PC-9 (cell line): ENCODE data around the gene KRT4. TPM values are rescaled to one million over a fixed set of nuclear protein-coding genes. Genes with fewer than 3 reads are reported as not detected.

ENCODE experiments used
- BruUV-seq: library from RNA; stranded (reverse); fragments of 400-500 nt; replicated peaks from 2 replicates; lab custom pipeline; 2021; lab: Mats Ljungman, UMichigan
- CTCF ChIA-PET: fragments of 300-600 bp; sonication (Branson Sonifier 250); formaldehyde crosslinking; loops from one replicate; lab custom pipeline; 2022; ENCODE audit warnings: antibody characterized with exemption; lab: Charles Lee
- POLR2A ChIA-PET: fragments of 300-600 bp; sonication (Branson Sonifier 250); formaldehyde crosslinking; loops from one replicate; lab custom pipeline; 2022; ENCODE audit warnings: antibody characterized with exemption; ENCODE audit not compliant: unreplicated experiment; lab: Charles Lee
- DNase-seq, 2 experiments: peaks; one replicate each; pipeline versions ENCODE4 v3.0.0 to v3.0.0-alpha.2; 2015 to 2022; ENCODE audit warnings: mixed read lengths in 1 of 2
- H2AFZ ChIP-seq: fragments of 200-600 bp; sonication (generic); 2 replicates; pipeline ENCODE4 v1.8.1; 2017; ENCODE audit warnings: antibody characterized with exemption
- H3F3A ChIP-seq: fragments of 200-600 bp; sonication (generic); 2 replicates; pipeline ENCODE4 v1.8.1; 2017; ENCODE audit warnings: antibody characterized with exemption, mild to moderate bottlenecking, low read depth; ENCODE audit not compliant: insufficient read depth
- H3K27ac ChIP-seq: fragments of 200-600 bp; sonication (generic); 2 replicates; pipeline ENCODE4 v1.6.1; 2016; ENCODE audit warnings: mixed run types
- H3K27me3 ChIP-seq: fragments of 200-600 bp; sonication (generic); 2 replicates; pipeline ENCODE4 v1.6.1; 2016; ENCODE audit warnings: low read depth, mixed run types; ENCODE audit not compliant: insufficient read depth
- H3K36me3 ChIP-seq: fragments of 200-600 bp; sonication (generic); 2 replicates; pipeline ENCODE4 v1.6.1; 2016; ENCODE audit warnings: low read depth, mixed run types
- H3K4me1 ChIP-seq: fragments of 200-600 bp; sonication (generic); replicated peaks from 2 replicates; pipeline ENCODE4 v1.6.1; 2016; ENCODE audit warnings: mixed run types; ENCODE audit not compliant: insufficient read depth
- H3K4me2 ChIP-seq: fragments of 200-600 bp; sonication (generic); 2 replicates; pipeline ENCODE4 v1.6.1; 2017; ENCODE audit warnings: mixed run types
- H3K4me3 ChIP-seq: fragments of 200-600 bp; sonication (generic); 2 replicates; pipeline ENCODE4 v1.6.1; 2016; ENCODE audit warnings: mixed run types
- H3K79me2 ChIP-seq: fragments of 200-600 bp; sonication (generic); 2 replicates; pipeline ENCODE4 v1.6.1; 2017; ENCODE audit warnings: low read depth, mixed run types
- H3K9me2 ChIP-seq: fragments of 200-600 bp; sonication (generic); 2 replicates; pipeline ENCODE4 v1.8.1; 2017; ENCODE audit warnings: mild to moderate bottlenecking; ENCODE audit not compliant: insufficient read depth
- H3K9me3 ChIP-seq: fragments of 200-600 bp; sonication (generic); 2 replicates; pipeline ENCODE4 v1.8.1; 2016; ENCODE audit warnings: low read depth; ENCODE audit not compliant: insufficient read depth
- H4K20me1 ChIP-seq: fragments of 200-600 bp; sonication (generic); 2 replicates; pipeline ENCODE4 v1.8.1; 2017; ENCODE audit not compliant: insufficient read depth
- CTCF ChIP-seq: fragments of 200-600 bp; sonication (generic); conservative IDR thresholded peaks from 2 replicates; pipeline ENCODE4 v1.6.1; 2017; ENCODE audit warnings: mixed run types, antibody characterized with exemption, mild to moderate bottlenecking, moderate library complexity
- EZH2 ChIP-seq: fragments of 200-600 bp; sonication (generic); IDR thresholded peaks from 2 replicates; pipeline ENCODE4 v1.8.0; 2017; ENCODE audit warnings: antibody characterized with exemption, low read depth
- intact Hi-C: fragments of 100-400 bp; cut with micrococcal nuclease; formaldehyde crosslinking; loops from one replicate; pipeline ENCODE4 v1.10.0; 2022; ENCODE audit not compliant: unreplicated experiment
- total RNA-seq: library from RNA; stranded (reverse); gene quantifications from 2 replicates; pipeline ENCODE4 v1.2.3, GENCODE V29; 2021

Gene KRT4
- total RNA-seq, 1 experiment from 2014 or later = 3.0 TPM

DNA sequence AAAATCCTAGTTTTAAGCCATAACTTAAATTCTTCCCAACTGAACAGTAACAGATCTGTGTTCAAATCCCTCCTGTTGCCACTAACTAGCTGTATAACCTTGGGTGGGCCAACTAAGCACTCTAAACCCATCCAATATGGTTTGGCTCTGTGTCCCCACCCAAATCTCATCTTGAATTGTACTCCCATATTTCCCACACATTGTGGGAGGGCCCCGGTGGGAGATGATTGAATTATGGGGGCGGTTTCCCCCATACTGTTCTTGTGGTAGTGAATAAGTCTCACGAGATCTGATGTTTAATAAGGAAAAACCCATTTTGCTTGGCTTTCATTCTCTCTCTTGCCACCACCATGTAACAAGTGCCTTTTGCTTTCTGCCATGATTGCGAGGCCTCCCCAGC lies 1.2 kb upstream of the KRT4 start:
- H3K27ac ChIP-seq = no peak overlapping the region
- intact Hi-C loops = no loop called here
- H2AFZ ChIP-seq = no peak overlapping the region
- no peaks in the 10 kb centered on the region for H3F3A ChIP-seq
- no peak overlapping the region for H3K4me3 ChIP-seq
- no peaks in the 10 kb centered on the region; the same call in 1 of the 2 replicates for H3K27me3 ChIP-seq
- no peaks in the 10 kb centered on the region for H3K36me3 ChIP-seq
- H3K9me3 ChIP-seq = no peaks in the 10 kb centered on the region
- no peaks in the 10 kb centered on the region for H3K9me2 ChIP-seq
- no peak overlapping the region for H3K4me2 ChIP-seq
- H3K4me1 ChIP-seq = peaks cover 8% of the 10 kb centered on the region
- no TSS peak for BruUV-seq
- TF ChIP-seq EZH2 = no peak
- TF ChIP-seq CTCF = no peak
- H4K20me1 ChIP-seq = no peaks in the 10 kb centered on the region
- DNase-seq = no peak
- no peaks in the 10 kb centered on the region for H3K79me2 ChIP-seq
- ChIA-PET CTCF (no interaction called here), POLR2A (no interaction called here)

DNA sequence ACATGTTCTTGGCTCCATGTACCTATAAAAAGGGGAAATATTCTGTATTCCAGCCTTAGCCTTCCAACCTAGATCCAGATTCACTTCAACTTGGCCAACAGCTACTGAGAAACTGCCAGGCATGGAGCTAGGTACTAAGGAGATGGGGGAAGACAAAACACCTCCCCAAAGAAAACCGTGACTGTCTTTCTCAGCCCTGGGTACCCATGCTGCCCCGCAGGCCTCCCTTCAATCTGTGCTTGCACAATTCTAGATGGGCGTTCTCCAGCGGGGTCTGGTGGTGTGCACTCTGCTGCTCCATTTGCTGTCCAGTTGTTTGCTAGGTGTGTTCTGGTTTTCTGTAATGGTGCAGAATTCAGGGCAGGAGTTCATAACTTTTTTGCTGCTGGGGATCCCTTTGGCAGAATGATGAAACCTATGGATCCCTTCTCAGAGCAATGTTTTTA lies 817 bp upstream of the KRT4 start:
- Histone ChIP-seq H4K20me1 (no peaks in the 10 kb centered on the region), H3K36me3 (no peaks in the 10 kb centered on the region), H3K4me3 (no peak overlapping the region), H3K4me1 (peaks cover 8% of the 10 kb centered on the region), H3K79me2 (no peaks in the 10 kb centered on the region), H2AFZ (no peak overlapping the region), H3K27ac (no peak overlapping the region), H3K9me3 (no peaks in the 10 kb centered on the region), H3K4me2 (no peak overlapping the region), H3F3A (no peaks in the 10 kb centered on the region), H3K27me3 (no peaks in the 10 kb centered on the region; the same call in 1 of the 2 replicates), H3K9me2 (no peaks in the 10 kb centered on the region)
- POLR2A ChIA-PET = no interaction called here
- no TSS peak for BruUV-seq
- intact Hi-C loops = no loop called here
- TF ChIP-seq CTCF (no peak), EZH2 (no peak)
- no peak for DNase-seq
- CTCF ChIA-PET = no interaction called here

DNA sequence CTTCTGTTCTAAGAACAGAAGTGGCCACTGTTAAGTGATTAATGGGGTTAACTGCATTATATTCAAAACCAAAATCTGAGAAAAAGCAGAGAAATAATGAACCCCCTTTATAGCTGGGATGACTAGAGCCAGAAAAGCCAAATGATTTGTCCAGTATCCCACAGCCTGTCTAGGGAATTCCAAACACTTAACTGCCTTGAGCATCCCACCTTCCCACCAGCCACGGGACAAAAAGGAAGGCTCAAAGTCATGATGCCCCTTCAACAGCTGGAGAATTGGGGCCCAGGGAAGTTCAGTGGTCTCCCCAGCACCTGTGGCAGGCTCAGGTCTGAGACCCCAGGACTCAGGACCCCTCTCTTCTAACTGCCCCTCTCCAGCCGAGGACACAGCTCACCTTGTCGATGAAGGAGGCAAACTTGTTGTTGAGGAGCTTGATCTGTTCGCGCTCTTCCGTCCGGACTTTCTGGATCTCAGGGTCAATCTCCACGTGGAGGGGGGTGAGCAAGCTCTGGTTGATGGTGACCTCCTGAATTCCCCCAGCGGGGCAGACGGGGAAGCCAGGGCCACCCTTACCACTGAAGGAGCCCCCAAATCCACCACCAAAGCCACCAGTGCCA lies 605 bp downstream of the KRT4 start:
- Histone ChIP-seq H2AFZ (no peak overlapping the region), H3K9me3 (no peaks in the 10 kb centered on the region), H3K79me2 (no peaks in the 10 kb centered on the region), H3F3A (no peaks in the 10 kb centered on the region), H3K27me3 (no peaks in the 10 kb centered on the region; the same call in 1 of the 2 replicates), H3K9me2 (no peaks in the 10 kb centered on the region), H3K4me2 (no peak overlapping the region), H3K36me3 (no peaks in the 10 kb centered on the region), H3K4me1 (peaks cover 8% of the 10 kb centered on the region), H4K20me1 (no peaks in the 10 kb centered on the region), H3K4me3 (no peak overlapping the region), H3K27ac (no peak overlapping the region)
- ChIA-PET POLR2A (no interaction called here), CTCF (no interaction called here)
- no TSS peak for BruUV-seq
- no peak for DNase-seq
- TF ChIP-seq CTCF = no peak
- no peak for TF ChIP-seq EZH2
- intact Hi-C loops = no loop called here
